Measurements from ENCODE around the gene TRIL. TPM values are rescaled to one million over a fixed set of nuclear protein-coding genes. Genes with fewer than 3 reads are reported as not detected.
A peak's percentile ranks its signal among the peaks of the same experiment; 100 is the strongest.

Gene TRIL
- total and polyA plus RNA-seq, 2 of the 4 experiments (the other 2 are of a cell fraction): under 0.01 to 0.09 TPM

GRCh38 chr7:28931565-28931964 lies 26.6 kb downstream of the TRIL start:
- ChIA-PET POLR2A (ENCODE audit: unreplicated experiment) (no interaction called here), CTCF (no interaction called here)
- H4K5ac ChIP-seq (ENCODE audit: low read depth, low read length): no peak overlapping the region
- H2AK9ac ChIP-seq (replicated peaks; ENCODE audit: low read depth, low read length, poor library complexity): no peak overlapping the region
- no peak overlapping the region for H2BK5ac ChIP-seq (ENCODE audit: low read depth, low read length, poor library complexity, severe bottlenecking)
- no peak overlapping the region for H2BK120ac ChIP-seq (ENCODE audit: low read depth, low read length)
- no peak overlapping the region for H3K4me2 ChIP-seq (ENCODE audit: low read depth, low read length)
- H3K18ac ChIP-seq (ENCODE audit: low read depth, low read length): no peak overlapping the region
- H2BK20ac ChIP-seq (ENCODE audit: low read depth, low read length): no peak overlapping the region
- in situ Hi-C loops (cut with MboI; ENCODE audit: low sequenced_read_pairs) (no loop called here), intact Hi-C loops (cut with micrococcal nuclease) (no loop called here), dilution Hi-C loops (cut with HindIII; ENCODE audit: low sequenced_read_pairs, unreplicated experiment) (no loop called here)
- no peaks in the 10 kb centered on the region for H3K79me1 ChIP-seq (ENCODE audit: low read depth in 1 of 2, low read length in 2 of 2)
- no peak overlapping the region for H4K8ac ChIP-seq (ENCODE audit: low read depth in 2 of 2, low read length in 2 of 2)
- no peak overlapping the region for H2BK15ac ChIP-seq (ENCODE audit: low read depth, low read length)
- H3K14ac ChIP-seq (replicated peaks; ENCODE audit: low read depth, low read length): no peak overlapping the region
- no peak overlapping the region for H3K4me3 ChIP-seq (ENCODE audit: insufficient read depth, low read depth, low read length)
- H3K23ac ChIP-seq (ENCODE audit: low read depth, low read length): no peak overlapping the region
- H4K91ac ChIP-seq (ENCODE audit: insufficient read depth, low read depth, low read length): no peak overlapping the region
- H3K4me1 ChIP-seq (ENCODE audit: control insufficient read depth, insufficient read depth, low read length): no peaks in the 10 kb centered on the region
- no peaks in the 10 kb centered on the region for H3K36me3 ChIP-seq (ENCODE audit: control insufficient read depth, insufficient read depth, low read length)
- no CpG with 5 or more reads among the region's 3 CpGs for WGBS, 2 experiments (ENCODE audit: extremely low coverage in 2 of 2, insufficient read length in 1 of 2)
- no TSS peak for BruUV-seq (replicated peaks)
- DNase-seq (no peak), ATAC-seq (ENCODE audit: low read depth) (no peak)
- no peak overlapping the region for H2AFZ ChIP-seq (replicated peaks; ENCODE audit: low read length, poor library complexity)
- H3K9ac ChIP-seq (ENCODE audit: low read depth, low read length): no peak overlapping the region
- H3K27me3 ChIP-seq (ENCODE audit: control insufficient read depth, insufficient read depth, low read length): peaks cover 23% of the 10 kb centered on the region
- H3K56ac ChIP-seq (ENCODE audit: extremely low read depth, insufficient read depth, low read length): no peak overlapping the region
- H3K9me1 ChIP-seq (ENCODE audit: insufficient read depth, low read length): no peaks in the 10 kb centered on the region
- 0 out of 2 replicates have a peak, but pooled peaks have one; percentile 27 for TF ChIP-seq MAFK (IDR thresholded peaks at IDR 0.05; ENCODE audit: low read depth, low read length)
- no peak for TF ChIP-seq CHD1 (IDR thresholded peaks at IDR 0.05; ENCODE audit: low read depth, low read length)
- H3K27ac ChIP-seq (ENCODE audit: insufficient read depth, low read length): no peak overlapping the region
- H2AK5ac ChIP-seq (ENCODE audit: low read depth, low read length): no peak overlapping the region
- no peaks in the 10 kb centered on the region for H4K20me1 ChIP-seq (ENCODE audit: insufficient read depth, low read length)
- no peaks in the 10 kb centered on the region for H3K9me3 ChIP-seq (ENCODE audit: control insufficient read depth, insufficient read depth, low read length)
- H3K4ac ChIP-seq (ENCODE audit: low read depth, low read length): no peak overlapping the region
